Colon (tissue), 2 donors: ENCODE data around the gene KLF1.
"Not testable (repeated sequence)": the region's sequence is repeated elsewhere in the genome, so short reads cannot be mapped to it uniquely, and the experiment has no call there.

Experiments
- FAIRE-seq: peaks from 2 replicates; lab custom pipeline; 2012; peaks lifted over from hg19 to GRCh38; lab: Jason Lieb, UNC
- donor health status: control.
- donor health status: control.

Gene KLF1

DNA sequence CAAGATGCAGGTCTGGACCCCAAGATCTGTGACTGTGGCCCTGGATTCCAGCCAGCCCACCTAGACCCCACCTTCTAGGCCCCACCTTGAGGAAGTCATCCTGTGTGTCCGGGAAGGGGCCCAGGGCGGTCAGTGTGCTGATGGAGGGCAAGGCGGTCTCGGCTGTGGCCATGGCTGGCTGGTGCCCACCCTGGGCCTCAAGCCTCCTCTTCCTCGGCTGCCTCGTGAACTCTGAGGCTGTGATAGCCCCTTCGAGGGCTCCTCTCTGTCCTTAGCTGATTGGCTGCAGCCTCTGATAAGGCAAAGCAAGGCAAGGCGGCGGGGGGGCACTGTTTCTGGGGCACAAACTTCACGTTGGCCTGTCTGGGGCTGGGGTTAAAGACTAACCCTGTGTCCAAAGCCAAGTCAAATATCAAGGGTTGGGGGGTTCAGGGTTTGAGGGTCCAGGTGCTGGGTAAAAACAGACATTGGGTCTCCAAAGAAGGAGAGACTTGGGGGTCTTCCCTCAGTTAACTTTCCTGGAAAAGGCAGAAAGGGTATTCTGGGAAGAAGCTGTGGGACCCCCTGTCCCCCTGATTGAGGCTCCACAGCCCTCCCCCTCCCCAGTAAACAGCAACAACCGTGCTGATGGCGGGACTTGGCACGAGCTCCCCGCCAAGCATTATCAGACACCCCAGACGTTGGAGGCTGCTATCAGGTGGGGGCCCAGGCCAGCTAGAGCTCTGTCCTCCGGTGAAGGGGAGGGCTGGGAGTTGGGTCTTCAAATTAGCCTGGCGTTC, at the start of gene KLF1:
Gene KLF1, minus strand, starts transcription at position 233 of the 779 bp plus-strand sequence. Its CDS starts 61 bp downstream, at position 172.
- FAIRE-seq = no peak

DNA sequence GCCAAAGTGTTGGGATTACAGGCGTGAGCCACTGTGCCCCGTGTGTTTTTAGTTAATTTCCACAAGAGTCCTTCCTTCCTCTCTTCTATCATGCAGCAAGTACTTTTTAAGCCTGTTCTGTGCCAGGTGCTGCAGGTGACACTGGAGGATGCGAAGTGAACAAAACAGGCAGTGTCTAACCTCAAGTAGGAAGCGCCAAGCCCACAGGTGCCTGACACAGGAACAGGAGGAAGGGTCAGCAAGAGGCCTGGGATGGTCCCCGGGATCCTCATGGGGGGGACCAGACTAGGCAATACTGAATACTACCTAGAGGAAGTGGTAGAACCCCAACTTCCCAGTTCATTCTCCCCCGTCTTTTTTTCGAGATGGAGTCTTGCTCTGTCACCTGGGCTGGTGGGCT, 49.6 kb upstream of the KLF1 start:
- no peak for FAIRE-seq

DNA sequence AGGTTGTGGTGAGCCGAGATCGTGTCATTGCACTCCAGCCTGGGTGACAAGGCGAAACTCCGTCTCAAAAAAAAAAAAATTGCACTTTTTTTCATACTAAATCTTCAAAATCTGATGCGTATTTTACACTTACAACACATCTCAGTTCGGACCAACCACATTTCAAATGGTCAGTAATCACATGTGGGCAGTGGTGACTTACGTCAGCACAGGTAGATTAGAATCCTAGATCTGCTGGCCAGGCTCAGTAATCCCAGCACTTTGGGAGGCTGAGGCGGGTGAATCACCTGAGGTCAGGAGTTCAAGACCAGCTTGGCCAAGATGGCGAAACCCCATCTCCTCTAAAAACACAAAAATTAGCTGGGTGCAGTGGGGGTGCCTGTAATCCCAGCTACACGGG, 48.1 kb upstream of the KLF1 start:
- FAIRE-seq = no peak

DNA sequence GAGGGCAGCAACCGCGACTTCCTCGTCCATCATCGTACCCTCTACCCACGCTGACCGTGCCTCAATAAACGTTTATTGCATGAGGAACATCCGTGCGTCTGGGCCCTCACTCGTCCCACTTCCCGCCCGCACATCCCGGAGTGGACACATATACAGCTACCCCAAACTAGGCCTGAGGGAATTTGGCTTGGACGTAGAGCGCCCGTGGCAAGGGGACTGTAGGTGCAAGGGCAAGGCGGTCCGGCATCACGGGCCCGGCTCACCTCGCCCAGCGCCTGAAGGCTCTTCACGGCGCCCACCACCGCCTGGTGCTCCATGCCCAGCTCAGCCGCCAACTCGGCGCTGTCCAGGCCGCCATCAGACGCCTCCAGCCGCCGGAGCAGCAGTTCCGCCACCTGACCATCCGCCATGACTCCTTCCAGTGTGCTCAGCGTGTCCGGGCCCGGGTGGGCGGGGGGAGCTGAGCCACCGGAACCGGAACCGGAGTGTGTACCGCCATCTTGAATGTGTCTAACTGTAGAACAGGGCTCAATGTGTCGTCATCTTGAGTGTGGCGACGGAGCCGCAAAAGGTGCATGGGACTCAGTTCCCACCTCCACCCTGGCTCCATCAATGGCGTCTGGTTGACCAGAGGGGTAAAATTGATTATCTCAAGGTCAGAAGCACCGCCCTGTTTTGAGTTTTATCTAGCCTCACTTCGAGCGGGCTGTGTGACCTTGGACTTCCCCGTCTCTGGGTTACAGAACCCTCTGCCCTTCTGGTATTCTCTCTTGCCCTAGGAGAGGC, 46.5 kb upstream of the KLF1 start, which contains the start of gene FARSA:
Gene FARSA, minus strand, starts transcription at position 425 of the 786 bp plus-strand sequence. Its CDS starts 15 bp downstream, at position 410.
- no peak for FAIRE-seq

DNA sequence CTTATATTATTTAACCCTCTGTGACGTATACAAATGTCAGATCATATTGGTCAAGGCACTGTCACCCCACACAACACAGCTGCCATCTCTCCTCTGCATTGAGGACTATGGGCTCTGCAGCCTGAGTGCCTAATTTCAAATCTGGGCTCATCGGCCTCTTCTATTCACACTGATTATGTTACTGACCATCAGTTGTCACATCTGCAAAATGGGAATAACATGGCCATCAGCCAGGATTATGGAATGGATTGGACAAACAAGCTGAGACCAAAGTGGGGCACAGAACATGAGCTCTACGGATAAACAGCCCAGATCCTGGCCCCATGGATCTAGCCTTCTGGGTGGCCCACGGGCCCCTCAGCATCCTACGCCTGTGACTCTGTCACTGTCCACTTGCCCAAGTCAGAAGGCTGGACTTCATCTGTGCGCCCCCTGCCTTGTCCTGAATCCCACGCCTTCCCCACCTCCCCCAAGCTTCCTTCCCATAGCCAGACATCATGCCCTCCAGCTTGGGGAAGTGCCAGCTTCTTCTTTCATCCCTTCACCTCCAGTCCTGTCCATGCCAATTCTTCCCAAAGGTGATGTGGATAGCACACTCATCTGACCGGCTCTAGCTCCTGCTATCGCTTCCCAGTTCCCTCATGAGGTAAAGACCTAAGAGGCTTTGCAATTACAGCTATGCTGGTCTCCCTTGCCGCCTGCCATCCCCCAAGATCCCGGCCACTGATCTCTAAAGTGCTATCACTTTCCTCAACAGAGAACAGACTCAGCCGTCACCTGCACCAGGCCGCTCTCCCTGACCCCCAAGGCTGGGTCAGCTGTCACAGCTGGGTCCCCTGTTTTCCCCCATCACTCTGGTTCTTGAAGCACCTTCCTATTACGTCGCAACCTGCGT, 45.6 kb upstream of the KLF1 start:
- no peak for FAIRE-seq

DNA sequence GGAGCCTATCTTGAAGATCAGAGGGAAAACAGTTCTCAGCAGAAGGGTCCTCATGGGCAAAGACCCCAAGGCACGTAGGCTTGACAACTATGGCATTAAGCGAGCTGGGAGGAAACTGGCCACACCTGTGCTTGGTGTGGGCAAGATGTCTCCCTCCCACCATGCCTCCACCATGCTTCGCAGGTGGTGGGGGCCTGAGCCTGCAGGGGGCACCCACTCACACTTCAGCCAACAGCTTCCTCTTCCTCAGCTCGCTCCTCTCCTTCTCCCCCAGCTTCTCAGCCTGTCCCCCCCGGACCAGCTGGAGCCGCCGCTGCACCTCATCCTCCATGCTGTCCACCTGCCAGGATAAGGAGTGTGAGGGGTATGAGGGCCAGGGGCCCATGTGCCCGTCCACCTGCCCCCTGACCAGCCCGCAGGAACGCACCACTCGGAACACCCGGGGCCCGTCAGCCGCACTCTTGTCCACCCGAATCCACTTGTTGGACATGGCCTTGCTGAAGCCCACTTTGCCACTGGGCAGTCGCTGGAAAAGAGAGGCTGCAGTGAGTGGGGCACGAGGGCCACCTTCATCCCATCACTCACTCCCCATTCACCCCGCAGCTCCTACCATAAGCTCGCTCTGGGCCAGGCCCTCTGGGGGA, 43.1 kb upstream of the KLF1 start:
- no peak for FAIRE-seq

DNA sequence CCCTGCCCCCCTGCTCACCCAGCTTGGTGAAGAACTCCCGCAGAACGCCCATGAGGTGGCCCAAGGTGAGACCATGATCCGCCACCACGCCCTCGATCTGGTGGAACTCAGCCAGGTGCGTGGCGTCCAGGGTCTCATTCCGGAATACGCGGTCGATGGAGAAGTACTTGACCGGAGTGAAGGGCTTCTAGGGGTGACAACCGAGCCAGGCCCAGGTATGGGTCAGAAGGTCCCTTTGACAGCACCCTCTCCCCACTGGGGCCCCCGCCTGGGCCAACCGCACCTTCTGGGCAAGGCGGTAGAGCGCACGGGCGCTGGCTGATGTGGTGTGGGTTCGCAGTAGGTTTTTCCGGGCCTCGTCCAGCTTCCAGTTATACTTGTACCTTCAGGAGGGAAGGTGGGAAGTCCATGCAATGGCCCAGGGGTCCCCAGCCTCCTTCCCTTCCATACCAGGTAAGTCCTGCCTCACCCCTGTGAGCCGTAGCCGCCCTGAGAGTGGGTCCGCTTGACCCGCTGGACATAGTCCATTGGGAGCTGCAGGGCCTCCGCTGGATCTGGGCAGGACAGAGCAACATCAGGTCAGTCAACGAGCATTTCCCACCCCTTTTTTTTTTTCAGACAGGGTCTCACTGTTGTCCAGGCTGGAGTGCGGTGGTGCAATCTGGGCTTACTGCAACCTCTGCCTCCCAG, 37.8 kb upstream of the KLF1 start:
- no peak for FAIRE-seq

DNA sequence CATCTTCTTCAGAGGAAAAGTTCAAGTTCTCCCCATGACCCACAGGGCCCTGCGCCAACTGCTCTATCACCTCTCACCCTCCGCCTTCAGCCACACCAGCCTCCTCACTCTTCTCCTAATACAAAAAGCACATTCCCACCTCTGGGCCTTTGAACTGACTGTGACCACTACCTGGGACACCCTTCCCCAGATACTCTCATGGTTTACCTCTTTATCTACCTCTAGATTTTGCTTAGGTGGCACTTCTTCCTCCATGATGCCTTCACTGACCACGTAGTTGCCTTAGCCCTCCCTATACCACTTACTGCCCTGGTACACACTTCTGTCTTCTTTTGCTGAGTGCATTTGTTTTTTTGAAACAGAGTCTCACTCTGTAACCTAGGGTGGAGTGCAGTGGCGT, 36.0 kb upstream of the KLF1 start:
- FAIRE-seq = no peak

DNA sequence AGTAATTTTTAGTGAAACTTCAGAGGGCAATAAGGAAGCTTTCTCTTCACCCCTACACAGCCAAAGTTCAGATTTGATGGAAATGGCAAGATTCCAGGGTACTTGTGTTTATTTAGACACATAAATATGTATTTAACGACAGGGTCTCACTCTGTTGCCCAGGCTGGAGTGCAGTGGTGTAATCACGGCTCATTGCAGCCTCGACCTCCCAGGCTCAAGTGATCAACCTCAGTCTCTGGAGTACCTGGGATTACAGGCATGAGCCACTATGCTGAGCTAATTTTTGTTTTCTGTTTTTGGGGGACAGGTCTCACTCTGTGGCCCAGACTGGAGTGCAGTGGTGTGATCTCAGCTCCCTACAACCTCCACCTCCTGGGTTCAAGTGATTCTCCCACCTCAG, 34.0 kb upstream of the KLF1 start:
- no peak for FAIRE-seq

DNA sequence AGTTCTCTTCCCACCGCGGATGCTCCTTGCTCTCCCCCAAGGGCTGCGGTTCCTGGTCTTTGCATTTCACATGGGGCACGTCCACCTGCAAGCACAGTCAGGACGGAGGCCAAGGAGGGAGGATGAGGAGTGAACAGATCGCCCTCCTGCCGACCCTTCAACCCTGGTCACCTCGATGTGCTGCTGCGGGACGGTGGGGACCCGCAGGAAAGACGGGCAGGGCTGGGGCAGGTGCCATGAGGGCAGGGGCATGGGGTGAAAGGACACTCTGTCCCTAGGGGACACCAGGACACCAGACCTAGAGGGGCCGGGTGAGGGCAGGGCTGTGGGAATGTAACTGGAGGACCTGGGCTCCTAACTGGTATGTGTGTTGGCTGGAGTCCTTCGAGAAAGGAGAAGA, 31.3 kb upstream of the KLF1 start:
- no peak for FAIRE-seq

DNA sequence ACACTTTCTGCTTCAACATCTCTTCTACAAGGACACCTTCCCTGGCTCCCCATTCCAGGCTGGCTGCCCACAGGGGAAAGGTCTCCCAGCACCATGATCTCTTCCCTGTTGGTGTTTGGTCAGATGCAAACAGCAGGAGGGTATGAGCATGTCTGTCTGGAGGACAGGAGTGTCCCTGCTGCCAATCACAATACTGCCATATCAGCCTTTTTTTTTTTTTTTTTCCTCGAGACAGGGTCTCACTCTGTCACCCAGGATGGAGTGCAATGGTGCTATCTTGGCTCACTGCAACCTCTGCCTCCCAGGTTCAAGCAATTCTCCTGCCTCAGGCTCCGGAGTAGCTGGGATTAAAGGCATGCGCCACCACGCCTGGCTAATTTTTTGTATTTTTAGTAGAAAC, 28.9 kb upstream of the KLF1 start:
- FAIRE-seq = not testable (repeated sequence)

DNA sequence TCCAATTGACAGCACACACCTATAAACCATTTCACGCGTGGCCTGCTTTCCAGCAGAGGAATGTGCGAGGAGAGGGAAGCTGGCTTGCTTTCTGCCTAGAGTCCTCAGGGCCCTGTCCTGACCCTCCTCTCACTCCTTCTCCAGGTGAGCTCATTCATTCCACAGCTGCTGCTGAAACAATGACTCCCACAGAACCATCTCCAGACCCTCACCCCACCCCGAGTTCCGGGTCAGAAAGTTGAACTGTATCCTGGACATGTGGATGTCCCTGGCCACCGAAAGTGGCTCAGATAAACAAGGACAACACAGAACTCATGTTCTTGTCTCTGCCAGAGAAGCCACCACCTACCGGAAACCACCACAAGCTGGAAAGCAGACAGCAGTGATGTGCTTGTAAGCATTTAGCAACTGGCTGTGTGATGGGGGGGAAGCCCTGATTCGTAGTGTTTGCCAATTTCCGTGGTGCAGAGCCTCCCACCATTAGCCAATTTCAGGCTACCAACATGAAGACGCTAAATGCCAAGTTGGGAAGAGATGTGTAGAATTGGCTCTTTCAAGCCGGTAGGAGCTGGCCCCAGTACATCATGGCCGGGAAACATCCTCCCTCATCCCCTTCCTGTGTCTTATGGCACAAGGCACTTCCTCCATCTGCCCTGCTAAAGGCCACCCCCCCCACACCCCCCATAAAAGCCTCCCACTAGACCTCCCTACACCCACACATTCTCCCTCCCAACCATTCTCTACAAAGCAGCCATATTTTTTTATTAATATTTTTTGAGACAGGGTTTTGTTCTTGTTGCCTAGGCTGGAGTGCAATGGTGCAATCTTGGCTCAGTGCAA, 27.1 kb upstream of the KLF1 start:
- no peak for FAIRE-seq

DNA sequence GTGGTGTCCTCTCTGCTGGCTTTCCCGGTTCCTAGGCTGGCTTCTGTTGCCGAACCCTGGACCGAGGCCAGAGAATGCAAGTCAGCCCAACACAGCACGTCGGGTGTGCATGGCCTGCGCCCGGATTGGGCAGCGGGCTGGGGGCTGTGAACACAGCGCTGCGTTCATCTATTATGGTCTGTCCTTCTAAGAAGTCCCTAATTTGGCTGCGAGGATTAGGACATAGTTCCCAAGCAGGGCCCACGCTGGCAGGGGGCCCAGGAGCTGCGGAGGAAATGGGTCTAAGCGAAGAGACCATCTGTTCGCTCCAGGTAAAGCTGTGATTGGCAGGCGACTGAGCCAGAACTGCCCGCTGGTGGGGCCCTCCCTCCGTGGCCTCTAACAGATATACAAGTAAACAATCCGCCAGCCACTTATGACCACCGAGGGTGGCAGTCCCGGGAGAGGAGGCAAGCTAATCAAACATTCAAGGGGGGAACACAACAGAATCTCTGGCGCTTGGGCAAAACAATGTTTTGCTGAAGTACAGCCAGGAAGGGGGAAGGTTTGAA, 26.1 kb upstream of the KLF1 start:
- no peak for FAIRE-seq

DNA sequence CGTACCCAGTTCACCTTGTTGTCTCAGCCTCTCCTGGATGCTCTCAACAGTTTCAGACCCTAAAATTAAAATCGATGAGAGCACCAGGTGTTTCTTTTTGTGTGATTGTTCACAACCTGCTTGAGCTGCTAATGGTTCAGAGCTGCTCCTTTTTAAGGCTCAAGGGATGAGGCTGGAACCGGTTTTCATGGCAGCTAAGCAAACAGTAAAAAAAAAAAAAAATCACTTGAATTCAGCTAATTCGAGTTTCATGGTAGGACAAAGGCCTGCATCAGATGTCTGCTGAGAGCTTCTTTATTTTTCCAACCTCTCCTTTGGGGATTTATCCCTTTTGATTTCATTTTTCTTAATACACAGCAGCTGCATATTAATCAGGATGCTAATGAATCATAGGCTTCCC, 25.6 kb upstream of the KLF1 start:
- no peak for FAIRE-seq

DNA sequence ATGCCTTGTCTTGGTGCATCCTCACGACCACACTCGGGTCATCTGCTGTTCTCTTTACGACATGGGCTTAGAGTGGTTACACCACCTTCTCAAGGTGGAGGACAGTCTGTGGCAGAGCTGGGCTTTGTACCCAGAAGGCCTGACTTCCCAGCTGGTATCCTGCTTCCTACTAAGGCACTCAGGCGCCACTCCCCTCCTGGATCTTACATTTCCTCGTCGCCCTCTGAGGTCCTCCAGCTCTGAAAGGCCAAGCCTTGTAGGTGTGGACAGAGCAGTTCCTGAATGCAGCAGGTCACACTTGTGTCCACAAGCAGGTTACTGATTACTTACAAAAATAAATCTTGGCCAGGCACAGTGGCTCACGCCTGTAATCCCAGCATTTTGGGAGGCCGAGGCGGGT, 20.2 kb upstream of the KLF1 start:
- FAIRE-seq = no peak

DNA sequence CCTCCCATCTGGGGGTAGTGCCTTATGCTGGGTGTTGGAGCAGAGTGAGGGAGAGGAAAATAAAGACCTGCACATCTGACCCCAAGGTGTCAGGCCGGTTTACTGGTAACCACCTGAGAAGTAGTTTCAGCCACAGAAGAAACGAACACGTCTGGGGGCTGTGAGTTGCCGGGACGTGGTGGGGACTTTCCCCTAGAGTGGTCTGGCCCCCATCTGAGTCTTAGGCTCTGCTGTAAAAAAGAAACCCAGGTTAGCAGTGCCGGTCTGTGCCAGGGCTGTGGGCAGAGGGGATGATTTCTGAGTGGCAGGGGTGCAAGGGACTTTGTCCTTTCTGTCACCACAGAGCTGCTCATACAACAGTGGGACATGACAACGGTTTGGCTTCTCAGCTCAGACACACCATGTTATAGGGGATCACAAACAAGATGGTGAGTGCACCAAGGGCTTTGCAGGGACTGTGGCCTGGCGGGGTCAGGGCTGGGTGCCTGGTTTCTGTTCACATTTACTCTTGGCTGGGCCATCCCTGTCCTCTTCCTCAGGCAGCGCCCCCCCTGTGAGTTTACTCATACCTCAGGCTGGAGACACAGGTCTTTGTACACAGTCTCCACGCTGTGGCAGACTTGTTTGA, 13.0 kb upstream of the KLF1 start:
- FAIRE-seq = no peak

DNA sequence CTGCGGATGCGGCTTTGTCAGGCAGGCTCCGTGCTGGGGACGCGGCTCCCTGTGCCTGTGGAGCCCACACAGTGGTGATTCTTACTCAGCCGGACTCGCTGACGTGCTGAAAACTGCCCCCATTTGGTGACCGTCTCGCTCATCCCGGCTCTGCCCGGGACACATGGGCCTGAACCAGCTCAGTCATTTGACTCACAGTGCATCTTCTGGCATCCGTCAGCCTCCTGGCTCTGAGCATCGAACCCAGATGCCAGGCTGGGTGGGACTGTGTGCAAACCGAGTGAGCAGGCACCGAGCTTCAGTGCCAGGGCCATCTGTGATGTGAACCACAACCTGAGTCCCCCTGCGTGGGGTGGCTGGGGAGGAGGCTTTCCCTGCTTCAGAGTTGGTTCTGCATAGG, 9.5 kb upstream of the KLF1 start:
- no peak for FAIRE-seq

DNA sequence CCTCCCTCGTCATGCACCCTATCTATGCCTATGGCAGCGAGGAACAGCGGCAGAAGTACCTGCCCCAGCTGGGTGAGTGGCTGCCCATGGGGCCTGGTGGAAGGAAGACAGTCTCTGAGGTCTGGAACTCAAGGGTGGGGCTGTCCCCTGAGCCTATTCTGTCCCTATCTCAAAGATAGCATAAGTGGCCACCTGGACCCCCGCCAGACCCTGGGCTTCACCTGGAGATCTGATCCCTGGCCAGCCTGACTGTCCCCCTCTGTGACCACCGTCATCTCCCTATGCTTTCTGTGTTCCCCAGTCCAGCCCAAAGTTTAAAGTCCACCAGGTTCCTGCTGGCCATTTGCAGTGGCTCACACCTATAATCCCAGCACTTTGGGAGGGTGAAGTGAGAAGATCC, 6.6 kb upstream of the KLF1 start:
- FAIRE-seq = no peak

DNA sequence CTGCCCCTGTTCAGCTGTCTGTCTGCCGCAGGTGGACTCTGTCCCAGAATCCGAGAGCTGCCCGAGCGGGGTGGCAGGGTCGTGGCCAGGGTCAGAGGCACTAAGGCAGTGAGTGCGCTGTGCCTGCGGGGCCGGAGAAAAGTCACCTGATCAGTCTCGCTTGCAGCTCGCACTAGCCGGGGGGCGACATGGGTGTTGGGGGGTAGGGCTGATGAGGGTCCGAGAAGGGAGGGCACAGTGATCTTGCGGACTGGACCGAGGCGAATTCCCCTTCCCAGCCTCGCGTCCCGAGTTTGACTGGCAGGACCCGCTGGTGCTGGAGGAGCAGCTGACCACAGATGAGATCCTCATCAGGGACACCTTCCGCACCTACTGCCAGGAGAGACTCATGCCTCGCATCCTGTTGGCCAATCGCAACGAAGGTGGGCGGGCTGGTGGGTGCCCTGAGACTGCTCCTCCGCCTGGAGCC, 4.6 kb upstream of the KLF1 start:
- no peak for FAIRE-seq
